ENCODE results near the gene EEF1A2.

Gene EEF1A2

GRCh38 chr20:63471717-63471980 is 27.2 kb downstream of the EEF1A2 start:
- Histone ChIP-seq H3K27ac (ENCODE audit: low read length) (no peak overlapping the region), H3K4me2 (ENCODE audit: low read depth, low read length) (no peak overlapping the region), H3K9ac (ENCODE audit: low read length) (no peak overlapping the region), H3K9me2 (replicated peaks; ENCODE audit: insufficient read depth, low read length) (no peaks in the 10 kb centered on the region), H3K27me3 (replicated peaks; ENCODE audit: insufficient read depth, low read length) (peaks cover 91% of the 10 kb centered on the region), H3K4me1 (ENCODE audit: low read length) (no peaks in the 10 kb centered on the region), H3F3A (ENCODE audit: insufficient read depth, low read length) (no peaks in the 10 kb centered on the region), H4K20me1 (ENCODE audit: insufficient read depth, low read length) (no peaks in the 10 kb centered on the region), H3K36me3 (replicated peaks; ENCODE audit: insufficient read depth, low read length) (no peaks in the 10 kb centered on the region), H2AFZ (ENCODE audit: low read length) (no peak overlapping the region), H3K79me2 (ENCODE audit: low read length) (no peaks in the 10 kb centered on the region), H3K9me3 (replicated peaks; ENCODE audit: insufficient read depth, low read length) (no peaks in the 10 kb centered on the region), H3K4me3 (ENCODE audit: low read length) (no peak overlapping the region)
- TF ChIP-seq EZH2phosphoT487 (IDR thresholded peaks at IDR 0.05; ENCODE audit: low read length) (no peak), EZH2 (optimal IDR thresholded peaks at IDR 0.05; ENCODE audit: low read depth, low read length) (no peak), CTCF (IDR thresholded peaks at IDR 0.05; ENCODE audit: low read length) (no peak)
- no peak for DNase-seq

- no peak overlapping the region for H3K27ac ChIP-seq (ENCODE audit: low read length)
- H3K27me3 ChIP-seq (replicated peaks; ENCODE audit: insufficient read depth, low read length), result peaks cover 92% of the 10 kb centered on the region
- no peak overlapping the region for H3K9ac ChIP-seq (ENCODE audit: low read length)
- no peaks in the 10 kb centered on the region for H3K4me1 ChIP-seq (ENCODE audit: low read length)
- TF ChIP-seq EZH2phosphoT487 (IDR thresholded peaks at IDR 0.05; ENCODE audit: low read length) (no peak), CTCF (IDR thresholded peaks at IDR 0.05; ENCODE audit: low read length) (no peak), EZH2 (optimal IDR thresholded peaks at IDR 0.05; ENCODE audit: low read depth, low read length) (no peak)
- no peaks in the 10 kb centered on the region for H3F3A ChIP-seq (ENCODE audit: insufficient read depth, low read length)
- H3K36me3 ChIP-seq (replicated peaks; ENCODE audit: insufficient read depth, low read length), result no peaks in the 10 kb centered on the region
- no peak overlapping the region for H3K4me2 ChIP-seq (ENCODE audit: low read depth, low read length)
- H3K9me3 ChIP-seq (replicated peaks; ENCODE audit: insufficient read depth, low read length), result no peaks in the 10 kb centered on the region
- H2AFZ ChIP-seq (ENCODE audit: low read length), result no peak overlapping the region
- H3K4me3 ChIP-seq (ENCODE audit: low read length), result no peak overlapping the region
- no peaks in the 10 kb centered on the region for H3K9me2 ChIP-seq (replicated peaks; ENCODE audit: insufficient read depth, low read length)
- DNase-seq, result no peak
- no peaks in the 10 kb centered on the region for H4K20me1 ChIP-seq (ENCODE audit: insufficient read depth, low read length)
- H3K79me2 ChIP-seq (ENCODE audit: low read length), result no peaks in the 10 kb centered on the region
Observed at GRCh38 chr20:63471002-63471716, 27.7 kb downstream of the EEF1A2 start.

- Histone ChIP-seq H3K4me2 (ENCODE audit: low read depth, low read length) (no peak overlapping the region), H3K9ac (ENCODE audit: low read length) (no peak overlapping the region), H3F3A (ENCODE audit: insufficient read depth, low read length) (no peaks in the 10 kb centered on the region), H4K20me1 (ENCODE audit: insufficient read depth, low read length) (no peaks in the 10 kb centered on the region), H3K27ac (ENCODE audit: low read length) (no peak overlapping the region), H3K4me1 (ENCODE audit: low read length) (no peaks in the 10 kb centered on the region), H3K4me3 (ENCODE audit: low read length) (no peak overlapping the region), H3K27me3 (replicated peaks; ENCODE audit: insufficient read depth, low read length) (peaks cover 92% of the 10 kb centered on the region), H3K9me3 (replicated peaks; ENCODE audit: insufficient read depth, low read length) (no peaks in the 10 kb centered on the region), H3K79me2 (ENCODE audit: low read length) (no peaks in the 10 kb centered on the region), H3K36me3 (replicated peaks; ENCODE audit: insufficient read depth, low read length) (no peaks in the 10 kb centered on the region), H3K9me2 (replicated peaks; ENCODE audit: insufficient read depth, low read length) (no peaks in the 10 kb centered on the region), H2AFZ (ENCODE audit: low read length) (no peak overlapping the region)
- TF ChIP-seq CTCF (IDR thresholded peaks at IDR 0.05; ENCODE audit: low read length) (no peak), EZH2phosphoT487 (IDR thresholded peaks at IDR 0.05; ENCODE audit: low read length) (no peak), EZH2 (optimal IDR thresholded peaks at IDR 0.05; ENCODE audit: low read depth, low read length) (no peak)
- DNase-seq, result no peak
Observed at GRCh38 chr20:63470410-63470809, 28.5 kb downstream of the EEF1A2 start.

Measured in MM.1S (cell line).